Measurements from ENCODE around the gene SERPINE1. TPM values are rescaled to one million over a fixed set of nuclear protein-coding genes. Genes with fewer than 3 reads are reported as not detected.

Gene SERPINE1
- total and polyA plus RNA-seq, 2 of the 13 experiments (the other 11 are each of a cell fraction or from before 2014, with no cell fraction given) = 21.2 to 1,576 TPM

DNA sequence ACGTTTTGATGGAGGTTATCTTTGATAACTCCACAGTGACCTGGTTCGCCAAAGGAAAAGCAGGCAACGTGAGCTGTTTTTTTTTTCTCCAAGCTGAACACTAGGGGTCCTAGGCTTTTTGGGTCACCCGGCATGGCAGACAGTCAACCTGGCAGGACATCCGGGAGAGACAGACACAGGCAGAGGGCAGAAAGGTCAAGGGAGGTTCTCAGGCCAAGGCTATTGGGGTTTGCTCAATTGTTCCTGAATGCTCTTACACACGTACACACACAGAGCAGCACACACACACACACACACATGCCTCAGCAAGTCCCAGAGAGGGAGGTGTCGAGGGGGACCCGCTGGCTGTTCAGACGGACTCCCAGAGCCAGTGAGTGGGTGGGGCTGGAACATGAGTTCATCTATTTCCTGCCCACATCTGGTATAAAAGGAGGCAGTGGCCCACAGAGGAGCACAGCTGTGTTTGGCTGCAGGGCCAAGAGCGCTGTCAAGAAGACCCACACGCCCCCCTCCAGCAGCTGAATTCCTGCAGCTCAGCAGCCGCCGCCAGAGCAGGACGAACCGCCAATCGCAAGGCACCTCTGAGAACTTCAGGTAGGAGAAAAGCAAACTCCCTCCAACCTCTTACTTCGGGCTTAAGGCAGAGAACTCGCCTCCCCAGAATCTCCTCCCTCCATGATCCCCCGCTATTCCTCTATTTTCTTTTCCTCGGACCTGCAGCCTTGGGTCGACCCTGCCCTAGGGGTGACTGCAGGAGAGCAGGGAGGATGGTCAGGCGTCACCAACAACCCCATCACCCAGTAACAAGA, at the start of gene SERPINE1 (continued):
- TF ChIP-seq, protein P1, sequence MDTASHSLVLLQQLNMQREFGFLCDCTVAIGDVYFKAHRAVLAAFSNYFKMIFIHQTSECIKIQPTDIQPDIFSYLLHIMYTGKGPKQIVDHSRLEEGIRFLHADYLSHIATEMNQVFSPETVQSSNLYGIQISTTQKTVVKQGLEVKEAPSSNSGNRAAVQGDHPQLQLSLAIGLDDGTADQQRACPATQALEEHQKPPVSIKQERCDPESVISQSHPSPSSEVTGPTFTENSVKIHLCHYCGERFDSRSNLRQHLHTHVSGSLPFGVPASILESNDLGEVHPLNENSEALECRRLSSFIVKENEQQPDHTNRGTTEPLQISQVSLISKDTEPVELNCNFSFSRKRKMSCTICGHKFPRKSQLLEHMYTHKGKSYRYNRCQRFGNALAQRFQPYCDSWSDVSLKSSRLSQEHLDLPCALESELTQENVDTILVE (CRISPR knock-in tag; IDR thresholded peaks at IDR 0.05) = 0 out of 2 replicates have a peak, but pooled peaks have one; percentile 21
- TF ChIP-seq, protein P2, sequence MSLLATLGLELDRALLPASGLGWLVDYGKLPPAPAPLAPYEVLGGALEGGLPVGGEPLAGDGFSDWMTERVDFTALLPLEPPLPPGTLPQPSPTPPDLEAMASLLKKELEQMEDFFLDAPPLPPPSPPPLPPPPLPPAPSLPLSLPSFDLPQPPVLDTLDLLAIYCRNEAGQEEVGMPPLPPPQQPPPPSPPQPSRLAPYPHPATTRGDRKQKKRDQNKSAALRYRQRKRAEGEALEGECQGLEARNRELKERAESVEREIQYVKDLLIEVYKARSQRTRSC (CRISPR knock-in tag; IDR thresholded peaks at IDR 0.05; ENCODE audit: low read depth) = no peak
- TF ChIP-seq RFX5 (IDR thresholded peaks at IDR 0.05; ENCODE audit: low read depth, low read length) = peak; percentile 46; the same call in 1 of the 2 replicates
- no peak; the same call in 1 of the 2 replicates for TF ChIP-seq GATA4 (IDR thresholded peaks at IDR 0.05; ENCODE audit: borderline replicate concordance, low read depth)
- no peak for TF ChIP-seq ZFP37 (CRISPR knock-in tag; IDR thresholded peaks at IDR 0.05; ENCODE audit: borderline replicate concordance)
- TF ChIP-seq, protein P3, sequence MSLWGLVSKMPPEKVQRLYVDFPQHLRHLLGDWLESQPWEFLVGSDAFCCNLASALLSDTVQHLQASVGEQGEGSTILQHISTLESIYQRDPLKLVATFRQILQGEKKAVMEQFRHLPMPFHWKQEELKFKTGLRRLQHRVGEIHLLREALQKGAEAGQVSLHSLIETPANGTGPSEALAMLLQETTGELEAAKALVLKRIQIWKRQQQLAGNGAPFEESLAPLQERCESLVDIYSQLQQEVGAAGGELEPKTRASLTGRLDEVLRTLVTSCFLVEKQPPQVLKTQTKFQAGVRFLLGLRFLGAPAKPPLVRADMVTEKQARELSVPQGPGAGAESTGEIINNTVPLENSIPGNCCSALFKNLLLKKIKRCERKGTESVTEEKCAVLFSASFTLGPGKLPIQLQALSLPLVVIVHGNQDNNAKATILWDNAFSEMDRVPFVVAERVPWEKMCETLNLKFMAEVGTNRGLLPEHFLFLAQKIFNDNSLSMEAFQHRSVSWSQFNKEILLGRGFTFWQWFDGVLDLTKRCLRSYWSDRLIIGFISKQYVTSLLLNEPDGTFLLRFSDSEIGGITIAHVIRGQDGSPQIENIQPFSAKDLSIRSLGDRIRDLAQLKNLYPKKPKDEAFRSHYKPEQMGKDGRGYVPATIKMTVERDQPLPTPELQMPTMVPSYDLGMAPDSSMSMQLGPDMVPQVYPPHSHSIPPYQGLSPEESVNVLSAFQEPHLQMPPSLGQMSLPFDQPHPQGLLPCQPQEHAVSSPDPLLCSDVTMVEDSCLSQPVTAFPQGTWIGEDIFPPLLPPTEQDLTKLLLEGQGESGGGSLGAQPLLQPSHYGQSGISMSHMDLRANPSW (CRISPR knock-in tag; IDR thresholded peaks at IDR 0.05; ENCODE audit: borderline replicate concordance) = 0 out of 2 replicates have a peak, but pooled peaks have one; percentile 4
- TF ChIP-seq ZNF839 (CRISPR knock-in tag; IDR thresholded peaks at IDR 0.05; ENCODE audit: borderline replicate concordance) = no peak; the same call in 1 of the 2 replicates
- TF ChIP-seq HNRNPH1 (optimal IDR thresholded peaks at IDR 0.05; ENCODE audit: low read depth, low read length) = no peak
- no peak for TF ChIP-seq SRF (IDR thresholded peaks at IDR 0.05; ENCODE audit: low read depth, low read length)
- TF ChIP-seq, protein P4, sequence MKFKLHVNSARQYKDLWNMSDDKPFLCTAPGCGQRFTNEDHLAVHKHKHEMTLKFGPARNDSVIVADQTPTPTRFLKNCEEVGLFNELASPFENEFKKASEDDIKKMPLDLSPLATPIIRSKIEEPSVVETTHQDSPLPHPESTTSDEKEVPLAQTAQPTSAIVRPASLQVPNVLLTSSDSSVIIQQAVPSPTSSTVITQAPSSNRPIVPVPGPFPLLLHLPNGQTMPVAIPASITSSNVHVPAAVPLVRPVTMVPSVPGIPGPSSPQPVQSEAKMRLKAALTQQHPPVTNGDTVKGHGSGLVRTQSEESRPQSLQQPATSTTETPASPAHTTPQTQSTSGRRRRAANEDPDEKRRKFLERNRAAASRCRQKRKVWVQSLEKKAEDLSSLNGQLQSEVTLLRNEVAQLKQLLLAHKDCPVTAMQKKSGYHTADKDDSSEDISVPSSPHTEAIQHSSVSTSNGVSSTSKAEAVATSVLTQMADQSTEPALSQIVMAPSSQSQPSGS (CRISPR knock-in tag; IDR thresholded peaks at IDR 0.05) = peak; percentile 90; the same call in 1 of the 2 replicates
- TF ChIP-seq, protein P5, sequence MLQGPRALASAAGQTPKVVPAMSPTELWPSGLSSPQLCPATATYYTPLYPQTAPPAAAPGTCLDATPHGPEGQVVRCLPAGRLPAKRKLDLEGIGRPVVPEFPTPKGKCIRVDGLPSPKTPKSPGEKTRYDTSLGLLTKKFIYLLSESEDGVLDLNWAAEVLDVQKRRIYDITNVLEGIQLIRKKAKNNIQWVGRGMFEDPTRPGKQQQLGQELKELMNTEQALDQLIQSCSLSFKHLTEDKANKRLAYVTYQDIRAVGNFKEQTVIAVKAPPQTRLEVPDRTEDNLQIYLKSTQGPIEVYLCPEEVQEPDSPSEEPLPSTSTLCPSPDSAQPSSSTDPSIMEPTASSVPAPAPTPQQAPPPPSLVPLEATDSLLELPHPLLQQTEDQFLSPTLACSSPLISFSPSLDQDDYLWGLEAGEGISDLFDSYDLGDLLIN (CRISPR knock-in tag; IDR thresholded peaks at IDR 0.05; ENCODE audit: borderline replicate concordance) = no peak; the same call in 1 of the 2 replicates
- TF ChIP-seq SYNCRIP (IDR thresholded peaks at IDR 0.05; ENCODE audit: insufficient read depth, low read depth, low read length) = no peak
- no peak for TF ChIP-seq ZNF678 (CRISPR knock-in tag; IDR thresholded peaks at IDR 0.05)
- no peak for TF ChIP-seq WIZ (CRISPR knock-in tag; IDR thresholded peaks at IDR 0.05)
- TF ChIP-seq, protein P6, sequence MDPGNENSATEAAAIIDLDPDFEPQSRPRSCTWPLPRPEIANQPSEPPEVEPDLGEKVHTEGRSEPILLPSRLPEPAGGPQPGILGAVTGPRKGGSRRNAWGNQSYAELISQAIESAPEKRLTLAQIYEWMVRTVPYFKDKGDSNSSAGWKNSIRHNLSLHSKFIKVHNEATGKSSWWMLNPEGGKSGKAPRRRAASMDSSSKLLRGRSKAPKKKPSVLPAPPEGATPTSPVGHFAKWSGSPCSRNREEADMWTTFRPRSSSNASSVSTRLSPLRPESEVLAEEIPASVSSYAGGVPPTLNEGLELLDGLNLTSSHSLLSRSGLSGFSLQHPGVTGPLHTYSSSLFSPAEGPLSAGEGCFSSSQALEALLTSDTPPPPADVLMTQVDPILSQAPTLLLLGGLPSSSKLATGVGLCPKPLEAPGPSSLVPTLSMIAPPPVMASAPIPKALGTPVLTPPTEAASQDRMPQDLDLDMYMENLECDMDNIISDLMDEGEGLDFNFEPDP (CRISPR knock-in tag; conservative IDR thresholded peaks at IDR 0.05) = no peak
- TF ChIP-seq, protein P7, sequence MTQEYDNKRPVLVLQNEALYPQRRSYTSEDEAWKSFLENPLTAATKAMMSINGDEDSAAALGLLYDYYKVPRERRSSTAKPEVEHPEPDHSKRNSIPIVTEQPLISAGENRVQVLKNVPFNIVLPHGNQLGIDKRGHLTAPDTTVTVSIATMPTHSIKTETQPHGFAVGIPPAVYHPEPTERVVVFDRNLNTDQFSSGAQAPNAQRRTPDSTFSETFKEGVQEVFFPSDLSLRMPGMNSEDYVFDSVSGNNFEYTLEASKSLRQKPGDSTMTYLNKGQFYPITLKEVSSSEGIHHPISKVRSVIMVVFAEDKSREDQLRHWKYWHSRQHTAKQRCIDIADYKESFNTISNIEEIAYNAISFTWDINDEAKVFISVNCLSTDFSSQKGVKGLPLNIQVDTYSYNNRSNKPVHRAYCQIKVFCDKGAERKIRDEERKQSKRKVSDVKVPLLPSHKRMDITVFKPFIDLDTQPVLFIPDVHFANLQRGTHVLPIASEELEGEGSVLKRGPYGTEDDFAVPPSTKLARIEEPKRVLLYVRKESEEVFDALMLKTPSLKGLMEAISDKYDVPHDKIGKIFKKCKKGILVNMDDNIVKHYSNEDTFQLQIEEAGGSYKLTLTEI (CRISPR knock-in tag; conservative IDR thresholded peaks at IDR 0.05) = no peak

All from HepG2 (cell line).